ENCODE results near the gene MT1E. TPM values are rescaled to one million over a fixed set of nuclear protein-coding genes. Genes with fewer than 3 reads are reported as not detected.

MT1E gene
- total RNA-seq, 1 experiment from 2014 or later = 114 TPM

DNA sequence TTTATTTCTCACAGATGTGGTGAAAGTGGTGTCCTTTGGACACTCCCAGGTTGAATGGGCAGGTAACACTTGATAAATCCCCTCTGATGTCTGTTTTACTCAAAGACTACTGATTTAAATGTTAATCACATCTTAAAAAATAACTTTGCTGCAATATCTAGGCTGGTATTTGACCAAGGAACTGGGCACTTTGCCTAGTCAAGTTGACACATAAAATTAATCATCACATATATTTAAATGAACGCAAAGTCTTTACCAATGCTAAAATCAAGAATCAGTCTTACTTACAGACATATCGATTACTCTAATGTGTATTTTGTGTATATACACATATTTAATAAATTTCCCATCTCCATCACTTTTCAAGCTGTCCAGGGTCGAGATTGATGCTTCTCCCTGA is 10.2 kb upstream of the MT1E start (continued):
- TF ChIP-seq, protein P1, sequence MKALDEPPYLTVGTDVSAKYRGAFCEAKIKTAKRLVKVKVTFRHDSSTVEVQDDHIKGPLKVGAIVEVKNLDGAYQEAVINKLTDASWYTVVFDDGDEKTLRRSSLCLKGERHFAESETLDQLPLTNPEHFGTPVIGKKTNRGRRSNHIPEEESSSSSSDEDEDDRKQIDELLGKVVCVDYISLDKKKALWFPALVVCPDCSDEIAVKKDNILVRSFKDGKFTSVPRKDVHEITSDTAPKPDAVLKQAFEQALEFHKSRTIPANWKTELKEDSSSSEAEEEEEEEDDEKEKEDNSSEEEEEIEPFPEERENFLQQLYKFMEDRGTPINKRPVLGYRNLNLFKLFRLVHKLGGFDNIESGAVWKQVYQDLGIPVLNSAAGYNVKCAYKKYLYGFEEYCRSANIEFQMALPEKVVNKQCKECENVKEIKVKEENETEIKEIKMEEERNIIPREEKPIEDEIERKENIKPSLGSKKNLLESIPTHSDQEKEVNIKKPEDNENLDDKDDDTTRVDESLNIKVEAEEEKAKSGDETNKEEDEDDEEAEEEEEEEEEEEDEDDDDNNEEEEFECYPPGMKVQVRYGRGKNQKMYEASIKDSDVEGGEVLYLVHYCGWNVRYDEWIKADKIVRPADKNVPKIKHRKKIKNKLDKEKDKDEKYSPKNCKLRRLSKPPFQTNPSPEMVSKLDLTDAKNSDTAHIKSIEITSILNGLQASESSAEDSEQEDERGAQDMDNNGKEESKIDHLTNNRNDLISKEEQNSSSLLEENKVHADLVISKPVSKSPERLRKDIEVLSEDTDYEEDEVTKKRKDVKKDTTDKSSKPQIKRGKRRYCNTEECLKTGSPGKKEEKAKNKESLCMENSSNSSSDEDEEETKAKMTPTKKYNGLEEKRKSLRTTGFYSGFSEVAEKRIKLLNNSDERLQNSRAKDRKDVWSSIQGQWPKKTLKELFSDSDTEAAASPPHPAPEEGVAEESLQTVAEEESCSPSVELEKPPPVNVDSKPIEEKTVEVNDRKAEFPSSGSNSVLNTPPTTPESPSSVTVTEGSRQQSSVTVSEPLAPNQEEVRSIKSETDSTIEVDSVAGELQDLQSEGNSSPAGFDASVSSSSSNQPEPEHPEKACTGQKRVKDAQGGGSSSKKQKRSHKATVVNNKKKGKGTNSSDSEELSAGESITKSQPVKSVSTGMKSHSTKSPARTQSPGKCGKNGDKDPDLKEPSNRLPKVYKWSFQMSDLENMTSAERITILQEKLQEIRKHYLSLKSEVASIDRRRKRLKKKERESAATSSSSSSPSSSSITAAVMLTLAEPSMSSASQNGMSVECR (CRISPR knock-in tag; IDR thresholded peaks at IDR 0.05; ENCODE audit: borderline replicate concordance) = no peak
- TF ChIP-seq ZNF219 (CRISPR knock-in tag; IDR thresholded peaks at IDR 0.05; ENCODE audit: borderline replicate concordance) (no peak), TCF7 (CRISPR knock-in tag; IDR thresholded peaks at IDR 0.05; ENCODE audit: low read depth) (no peak)

- ChIA-PET POLR2A (interaction anchor here (0.7 to 2.6 kb wide), 5 partner anchors 8 to 62 kb away, joined by 3 to 12 read pairs (median 3); partner anchors contain the start of genes MT1F and MT2A), CTCF (interaction anchor here (1.1 to 2.4 kb wide), 4 partner anchors 16 to 85 kb away, joined by 3 to 11 read pairs (median 6); partner anchors contain the start of gene MT1M)
- H3K4me3 Mint-ChIP-seq = peak overlapping the region; percentile 78
- no peaks in the 10 kb centered on the region for H3K9me3 Mint-ChIP-seq
- DNase-seq (ENCODE audit: low spot score) = no peak
- peaks cover 41% of the 10 kb centered on the region for H3K4me1 Mint-ChIP-seq
- H3K36me3 Mint-ChIP-seq = no peaks in the 10 kb centered on the region
- H3K27me3 Mint-ChIP-seq (ENCODE audit: low read depth) = peaks cover 93% of the 10 kb centered on the region
- no peak for TF ChIP-seq ATF6 (CRISPR knock-in tag; IDR thresholded peaks at IDR 0.05)
- TF ChIP-seq, protein P2, sequence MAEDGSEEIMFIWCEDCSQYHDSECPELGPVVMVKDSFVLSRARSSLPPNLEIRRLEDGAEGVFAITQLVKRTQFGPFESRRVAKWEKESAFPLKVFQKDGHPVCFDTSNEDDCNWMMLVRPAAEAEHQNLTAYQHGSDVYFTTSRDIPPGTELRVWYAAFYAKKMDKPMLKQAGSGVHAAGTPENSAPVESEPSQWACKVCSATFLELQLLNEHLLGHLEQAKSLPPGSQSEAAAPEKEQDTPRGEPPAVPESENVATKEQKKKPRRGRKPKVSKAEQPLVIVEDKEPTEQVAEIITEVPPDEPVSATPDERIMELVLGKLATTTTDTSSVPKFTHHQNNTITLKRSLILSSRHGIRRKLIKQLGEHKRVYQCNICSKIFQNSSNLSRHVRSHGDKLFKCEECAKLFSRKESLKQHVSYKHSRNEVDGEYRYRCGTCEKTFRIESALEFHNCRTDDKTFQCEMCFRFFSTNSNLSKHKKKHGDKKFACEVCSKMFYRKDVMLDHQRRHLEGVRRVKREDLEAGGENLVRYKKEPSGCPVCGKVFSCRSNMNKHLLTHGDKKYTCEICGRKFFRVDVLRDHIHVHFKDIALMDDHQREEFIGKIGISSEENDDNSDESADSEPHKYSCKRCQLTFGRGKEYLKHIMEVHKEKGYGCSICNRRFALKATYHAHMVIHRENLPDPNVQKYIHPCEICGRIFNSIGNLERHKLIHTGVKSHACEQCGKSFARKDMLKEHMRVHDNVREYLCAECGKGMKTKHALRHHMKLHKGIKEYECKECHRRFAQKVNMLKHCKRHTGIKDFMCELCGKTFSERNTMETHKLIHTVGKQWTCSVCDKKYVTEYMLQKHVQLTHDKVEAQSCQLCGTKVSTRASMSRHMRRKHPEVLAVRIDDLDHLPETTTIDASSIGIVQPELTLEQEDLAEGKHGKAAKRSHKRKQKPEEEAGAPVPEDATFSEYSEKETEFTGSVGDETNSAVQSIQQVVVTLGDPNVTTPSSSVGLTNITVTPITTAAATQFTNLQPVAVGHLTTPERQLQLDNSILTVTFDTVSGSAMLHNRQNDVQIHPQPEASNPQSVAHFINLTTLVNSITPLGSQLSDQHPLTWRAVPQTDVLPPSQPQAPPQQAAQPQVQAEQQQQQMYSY (CRISPR knock-in tag; IDR thresholded peaks at IDR 0.05) = peak; percentile 92
- TF ChIP-seq, protein P3, sequence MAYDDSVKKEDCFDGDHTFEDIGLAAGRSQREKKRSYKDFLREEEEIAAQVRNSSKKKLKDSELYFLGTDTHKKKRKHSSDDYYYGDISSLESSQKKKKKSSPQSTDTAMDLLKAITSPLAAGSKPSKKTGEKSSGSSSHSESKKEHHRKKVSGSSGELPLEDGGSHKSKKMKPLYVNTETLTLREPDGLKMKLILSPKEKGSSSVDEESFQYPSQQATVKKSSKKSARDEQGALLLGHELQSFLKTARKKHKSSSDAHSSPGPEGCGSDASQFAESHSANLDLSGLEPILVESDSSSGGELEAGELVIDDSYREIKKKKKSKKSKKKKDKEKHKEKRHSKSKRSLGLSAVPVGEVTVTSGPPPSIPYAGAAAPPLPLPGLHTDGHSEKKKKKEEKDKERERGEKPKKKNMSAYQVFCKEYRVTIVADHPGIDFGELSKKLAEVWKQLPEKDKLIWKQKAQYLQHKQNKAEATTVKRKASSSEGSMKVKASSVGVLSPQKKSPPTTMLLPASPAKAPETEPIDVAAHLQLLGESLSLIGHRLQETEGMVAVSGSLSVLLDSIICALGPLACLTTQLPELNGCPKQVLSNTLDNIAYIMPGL (CRISPR knock-in tag; IDR thresholded peaks at IDR 0.05) = no peak
- TF ChIP-seq, protein P4, sequence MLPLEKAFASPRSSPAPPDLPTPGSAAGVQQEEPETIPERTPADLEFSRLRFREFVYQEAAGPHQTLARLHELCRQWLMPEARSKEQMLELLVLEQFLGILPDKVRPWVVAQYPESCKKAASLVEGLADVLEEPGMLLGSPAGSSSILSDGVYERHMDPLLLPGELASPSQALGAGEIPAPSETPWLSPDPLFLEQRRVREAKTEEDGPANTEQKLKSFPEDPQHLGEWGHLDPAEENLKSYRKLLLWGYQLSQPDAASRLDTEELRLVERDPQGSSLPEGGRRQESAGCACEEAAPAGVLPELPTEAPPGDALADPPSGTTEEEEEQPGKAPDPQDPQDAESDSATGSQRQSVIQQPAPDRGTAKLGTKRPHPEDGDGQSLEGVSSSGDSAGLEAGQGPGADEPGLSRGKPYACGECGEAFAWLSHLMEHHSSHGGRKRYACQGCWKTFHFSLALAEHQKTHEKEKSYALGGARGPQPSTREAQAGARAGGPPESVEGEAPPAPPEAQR (CRISPR knock-in tag; IDR thresholded peaks at IDR 0.05) = no peak
- no peak for TF ChIP-seq ESRRA (CRISPR knock-in tag; IDR thresholded peaks at IDR 0.05; ENCODE audit: borderline replicate concordance)
- no peak for TF ChIP-seq CREB1 (CRISPR knock-in tag; IDR thresholded peaks at IDR 0.05)
- peak; percentile 49 for ATAC-seq
- no peak overlapping the region for H3K27ac Mint-ChIP-seq
These were observed 8.9 kb upstream of the MT1E start for GRCh38 chr16:56616608-56617211.

Data from WTC11 (cell line).